ENCODE results near the gene CLEC18C. TPM values are rescaled to one million over a fixed set of nuclear protein-coding genes. Genes with fewer than 3 reads are reported as not detected.
"Not testable (repeated sequence)": the region's sequence is repeated elsewhere in the genome, so short reads cannot be mapped to it uniquely, and the experiment has no call there.

The CLEC18C gene
- total RNA-seq, 1 experiment from 2014 or later: 11.6 TPM

DNA sequence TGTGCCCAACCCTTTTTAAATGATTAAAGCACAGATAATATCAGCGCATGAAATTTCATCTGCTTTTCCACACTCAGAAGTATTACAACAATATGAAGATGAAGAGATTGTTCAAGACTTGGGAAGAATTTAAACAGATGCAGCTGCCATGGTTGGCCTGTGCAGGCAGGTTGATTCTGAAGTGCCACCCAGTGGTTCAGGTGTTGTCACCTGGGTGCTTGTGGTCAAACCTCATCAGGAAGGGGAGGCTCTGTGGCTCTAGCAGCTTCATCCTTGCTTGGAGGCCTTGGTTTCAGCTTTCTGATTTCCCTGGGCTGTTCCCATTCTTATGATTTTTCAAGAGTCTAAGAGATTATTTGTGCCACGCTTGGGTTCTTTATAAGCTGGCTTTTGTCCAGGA, 22.2 kb upstream of the CLEC18C start:
- no peak for TF ChIP-seq EZH2 (IDR thresholded peaks at IDR 0.05; ENCODE audit: borderline replicate concordance, low read depth, low read length, poor library complexity, severe bottlenecking)
- TF ChIP-seq, protein P1, sequence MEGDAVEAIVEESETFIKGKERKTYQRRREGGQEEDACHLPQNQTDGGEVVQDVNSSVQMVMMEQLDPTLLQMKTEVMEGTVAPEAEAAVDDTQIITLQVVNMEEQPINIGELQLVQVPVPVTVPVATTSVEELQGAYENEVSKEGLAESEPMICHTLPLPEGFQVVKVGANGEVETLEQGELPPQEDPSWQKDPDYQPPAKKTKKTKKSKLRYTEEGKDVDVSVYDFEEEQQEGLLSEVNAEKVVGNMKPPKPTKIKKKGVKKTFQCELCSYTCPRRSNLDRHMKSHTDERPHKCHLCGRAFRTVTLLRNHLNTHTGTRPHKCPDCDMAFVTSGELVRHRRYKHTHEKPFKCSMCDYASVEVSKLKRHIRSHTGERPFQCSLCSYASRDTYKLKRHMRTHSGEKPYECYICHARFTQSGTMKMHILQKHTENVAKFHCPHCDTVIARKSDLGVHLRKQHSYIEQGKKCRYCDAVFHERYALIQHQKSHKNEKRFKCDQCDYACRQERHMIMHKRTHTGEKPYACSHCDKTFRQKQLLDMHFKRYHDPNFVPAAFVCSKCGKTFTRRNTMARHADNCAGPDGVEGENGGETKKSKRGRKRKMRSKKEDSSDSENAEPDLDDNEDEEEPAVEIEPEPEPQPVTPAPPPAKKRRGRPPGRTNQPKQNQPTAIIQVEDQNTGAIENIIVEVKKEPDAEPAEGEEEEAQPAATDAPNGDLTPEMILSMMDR (conservative IDR thresholded peaks at IDR 0.05; ENCODE audit: low read depth, low read length): no peak
- H3K4me1 ChIP-seq (ENCODE audit: insufficient read depth, low read length, poor library complexity, severe bottlenecking): no peaks in the 10 kb centered on the region
- ChIA-PET POLR2A (ENCODE audit: low non-redundant PET) (no interaction called here), CTCF (no interaction called here)
- no peaks in the 10 kb centered on the region for H3K27me3 ChIP-seq (replicated peaks; ENCODE audit: insufficient read depth, low read depth, low read length, poor library complexity)
- DNase-seq (ENCODE audit: low spot score): no peak
- H3K36me3 ChIP-seq (ENCODE audit: insufficient read depth, low read length, poor library complexity, severe bottlenecking): peaks cover 56% of the 10 kb centered on the region
- no peaks in the 10 kb centered on the region for H3K9me3 ChIP-seq (ENCODE audit: low read depth, low read length, poor library complexity, severe bottlenecking)
- H3K27ac ChIP-seq (ENCODE audit: low read depth, low read length, poor library complexity, severe bottlenecking): no peak overlapping the region
- BruUV-seq (replicated peaks): no TSS peak
- no peak overlapping the region for H3K4me3 ChIP-seq (ENCODE audit: low read depth, low read length, poor library complexity, severe bottlenecking)
- intact Hi-C loops (cut with micrococcal nuclease; ENCODE audit: unreplicated experiment): no loop called here

DNA sequence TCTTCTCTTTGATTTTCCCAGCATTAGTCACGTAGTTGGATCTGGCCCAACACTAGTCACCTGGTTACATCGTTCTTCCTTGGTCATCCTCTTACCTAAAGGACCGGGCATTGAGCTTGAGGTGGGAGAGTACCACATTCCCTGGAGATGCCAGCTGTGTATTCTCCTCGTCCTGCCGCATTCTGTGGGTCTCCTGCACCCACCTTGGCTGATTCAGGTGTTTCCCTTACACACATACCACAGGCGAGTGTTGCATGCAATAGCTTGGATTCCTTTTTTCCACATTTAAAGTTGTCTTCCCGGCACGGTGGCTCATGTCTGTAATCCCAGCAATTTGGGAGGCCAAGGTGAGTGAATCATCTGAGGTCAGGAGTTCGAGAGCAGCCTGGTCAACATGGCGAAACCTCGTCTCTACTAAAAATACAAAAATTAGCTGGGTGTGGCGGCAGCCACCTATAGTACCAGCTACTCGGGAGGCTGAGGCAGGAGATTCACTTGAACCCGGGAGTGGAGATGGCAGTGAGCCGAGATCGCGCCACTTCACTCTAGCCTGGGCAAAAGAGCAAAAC, 21.6 kb upstream of the CLEC18C start:
- intact Hi-C loops (cut with micrococcal nuclease; ENCODE audit: unreplicated experiment): no loop called here
- peaks cover 61% of the 10 kb centered on the region for H3K36me3 ChIP-seq (ENCODE audit: insufficient read depth, low read length, poor library complexity, severe bottlenecking)
- no peak for TF ChIP-seq EZH2 (IDR thresholded peaks at IDR 0.05; ENCODE audit: borderline replicate concordance, low read depth, low read length, poor library complexity, severe bottlenecking)
- TF ChIP-seq, protein P1 (conservative IDR thresholded peaks at IDR 0.05; ENCODE audit: low read depth, low read length): no peak
- no peak for DNase-seq (ENCODE audit: low spot score)
- ChIA-PET POLR2A (ENCODE audit: low non-redundant PET) (no interaction called here), CTCF (no interaction called here)
- no peaks in the 10 kb centered on the region for H3K9me3 ChIP-seq (ENCODE audit: low read depth, low read length, poor library complexity, severe bottlenecking)
- H3K27ac ChIP-seq (ENCODE audit: low read depth, low read length, poor library complexity, severe bottlenecking): no peak overlapping the region
- no peak overlapping the region for H3K4me3 ChIP-seq (ENCODE audit: low read depth, low read length, poor library complexity, severe bottlenecking)
- no peaks in the 10 kb centered on the region for H3K4me1 ChIP-seq (ENCODE audit: insufficient read depth, low read length, poor library complexity, severe bottlenecking)
- H3K27me3 ChIP-seq (replicated peaks; ENCODE audit: insufficient read depth, low read depth, low read length, poor library complexity): no peaks in the 10 kb centered on the region
- BruUV-seq (replicated peaks): no TSS peak

DNA sequence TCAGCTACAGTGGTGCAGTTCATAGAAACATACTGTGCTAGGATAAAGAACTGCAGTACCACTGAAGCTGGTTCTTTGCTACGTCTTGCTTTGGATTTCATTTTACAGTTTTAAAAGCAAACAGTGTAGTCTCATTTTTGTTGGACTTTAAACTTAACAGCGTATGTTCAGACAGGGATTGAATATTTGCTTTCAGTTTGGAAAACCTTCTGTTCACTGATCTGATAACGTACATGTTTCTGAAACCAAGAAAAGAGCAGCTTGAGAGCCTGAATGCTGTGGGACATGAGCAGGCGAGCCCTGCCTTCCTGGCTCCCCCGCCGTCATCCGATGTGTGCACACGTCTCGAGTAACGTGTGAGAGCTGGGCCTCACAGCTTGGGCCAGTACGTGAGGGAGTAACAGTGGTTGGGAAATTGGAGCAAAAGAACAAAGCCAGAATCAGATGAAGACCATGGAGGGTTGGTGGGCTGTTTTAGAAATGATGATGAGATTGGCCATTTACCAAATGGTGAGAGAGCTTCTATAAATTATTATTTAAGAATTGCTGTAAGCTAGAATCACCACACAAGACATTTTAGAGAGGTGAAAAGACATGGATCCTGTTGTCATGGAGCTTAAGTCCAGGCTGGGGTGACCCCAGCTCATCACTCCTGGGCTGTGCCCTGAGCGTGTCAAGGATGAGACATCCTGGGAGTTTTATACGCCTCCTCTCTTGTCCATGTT, 20.8 kb upstream of the CLEC18C start:
- CTCF ChIA-PET: no interaction called here
- no peak for DNase-seq (ENCODE audit: low spot score)
- no peaks in the 10 kb centered on the region for H3K4me1 ChIP-seq (ENCODE audit: insufficient read depth, low read length, poor library complexity, severe bottlenecking)
- POLR2A ChIA-PET (ENCODE audit: low non-redundant PET): no interaction called here
- H3K27me3 ChIP-seq (replicated peaks; ENCODE audit: insufficient read depth, low read depth, low read length, poor library complexity): no peaks in the 10 kb centered on the region
- H3K9me3 ChIP-seq (ENCODE audit: low read depth, low read length, poor library complexity, severe bottlenecking): no peaks in the 10 kb centered on the region
- no TSS peak for BruUV-seq (replicated peaks)
- no peak overlapping the region for H3K4me3 ChIP-seq (ENCODE audit: low read depth, low read length, poor library complexity, severe bottlenecking)
- intact Hi-C loops (cut with micrococcal nuclease; ENCODE audit: unreplicated experiment): no loop called here
- no peak overlapping the region for H3K27ac ChIP-seq (ENCODE audit: low read depth, low read length, poor library complexity, severe bottlenecking)
- peaks cover 69% of the 10 kb centered on the region for H3K36me3 ChIP-seq (ENCODE audit: insufficient read depth, low read length, poor library complexity, severe bottlenecking)
- TF ChIP-seq, protein P1 (conservative IDR thresholded peaks at IDR 0.05; ENCODE audit: low read depth, low read length): no peak
- TF ChIP-seq EZH2 (IDR thresholded peaks at IDR 0.05; ENCODE audit: borderline replicate concordance, low read depth, low read length, poor library complexity, severe bottlenecking): no peak

DNA sequence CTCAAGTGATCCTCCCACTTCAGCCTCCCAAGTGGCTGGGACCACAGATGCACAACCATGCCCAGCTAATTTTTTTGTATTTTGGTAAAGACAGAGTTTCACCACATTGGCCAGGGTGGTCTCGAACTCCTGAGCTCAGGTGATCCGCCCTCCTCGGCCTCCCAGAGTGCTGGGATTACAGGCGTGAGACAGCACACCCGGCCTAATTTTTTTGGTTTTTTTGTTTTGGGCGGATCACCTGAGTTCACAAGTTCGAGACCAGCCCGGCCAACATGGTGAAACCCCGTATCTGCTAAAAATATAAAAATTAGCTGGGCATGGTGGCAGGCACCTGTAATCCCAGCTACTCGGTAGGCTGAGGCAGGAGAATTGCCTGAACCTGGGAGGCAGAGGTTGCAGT, 18.9 kb upstream of the CLEC18C start:
- H3K27me3 ChIP-seq (replicated peaks; ENCODE audit: insufficient read depth, low read depth, low read length, poor library complexity); H3K27ac ChIP-seq (ENCODE audit: low read depth, low read length, poor library complexity, severe bottlenecking); BruUV-seq (replicated peaks); POLR2A ChIA-PET (ENCODE audit: low non-redundant PET); DNase-seq (ENCODE audit: low spot score); CTCF ChIA-PET; H3K4me1 ChIP-seq (ENCODE audit: insufficient read depth, low read length, poor library complexity, severe bottlenecking); intact Hi-C loops (cut with micrococcal nuclease; ENCODE audit: unreplicated experiment); H3K4me3 ChIP-seq (ENCODE audit: low read depth, low read length, poor library complexity, severe bottlenecking); H3K9me3 ChIP-seq (ENCODE audit: low read depth, low read length, poor library complexity, severe bottlenecking): not testable (repeated sequence)
- H3K36me3 ChIP-seq (ENCODE audit: insufficient read depth, low read length, poor library complexity, severe bottlenecking): peaks cover 71% of the 10 kb centered on the region
